Keratinocyte (primary cell): ENCODE measurements around the gene SQSTM1. TPM values are rescaled to one million over a fixed set of nuclear protein-coding genes. Genes with fewer than 3 reads are reported as not detected.

ENCODE experiments used
- DNase-seq: peaks from one replicate; pipeline ENCODE4 v3.0.0-alpha.2; 2011; ENCODE audit warnings: low read depth, missing footprints, low spot score
- FAIRE-seq: peaks from 2 replicates; lab custom pipeline; 2011; peaks lifted over from hg19 to GRCh38; lab: Jason Lieb, UNC
- H2AFZ ChIP-seq: 2 replicates; pipeline ENCODE4 v1.6.0; 2012; ENCODE audit warnings: low read length, control low read depth, inconsistent platforms; ENCODE audit not compliant: control insufficient read depth
- H3K27ac ChIP-seq: 2 replicates; pipeline ENCODE4 v1.5.1; 2011; ENCODE audit warnings: low read length; ENCODE audit not compliant: control insufficient read depth, insufficient read depth
- H3K27me3 ChIP-seq: 3 replicates; pipeline ENCODE4 v1.6.0; 2011; ENCODE audit warnings: low read length; ENCODE audit not compliant: control insufficient read depth, insufficient read depth; ENCODE audit errors: extremely low read depth
- H3K36me3 ChIP-seq, 2 experiments: 2 replicates in 1 of 2; 3 replicates in 1 of 2; pipeline ENCODE4 v1.5.1; 2011; ENCODE audit warnings: low read length in 2 of 2, mild to moderate bottlenecking in 1 of 2; ENCODE audit not compliant: control insufficient read depth in 2 of 2, insufficient read depth in 2 of 2; ENCODE audit errors: extremely low read depth in 1 of 2
- H3K4me1 ChIP-seq: 3 replicates; pipeline ENCODE4 v1.5.1; 2011; ENCODE audit warnings: low read length; ENCODE audit not compliant: control insufficient read depth, insufficient read depth; ENCODE audit errors: extremely low read depth
- H3K4me2 ChIP-seq: 3 replicates; pipeline ENCODE4 v1.6.0; 2011; ENCODE audit warnings: low read depth, low read length; ENCODE audit not compliant: control insufficient read depth, insufficient read depth; ENCODE audit errors: extremely low read depth
- H3K4me3 ChIP-seq, 3 experiments: fragments of 200-600 bp in 1 of 3; sonication (generic) in 1 of 3; 2 replicates in 2 of 3; 3 replicates in 1 of 3; pipeline ENCODE4 v1.5.1; 2011 to 2016; ENCODE audit warnings: low read length in 3 of 3, mild to moderate bottlenecking in 3 of 3, control low read depth in 2 of 3, inconsistent platforms in 1 of 3, low read depth in 1 of 3, mixed read lengths in 1 of 3, mixed run types in 1 of 3, moderate library complexity in 1 of 3; ENCODE audit not compliant: control insufficient read depth in 2 of 3, insufficient read depth in 2 of 3; ENCODE audit errors: extremely low read depth in 1 of 3
- H3K79me2 ChIP-seq: 2 replicates; pipeline ENCODE4 v1.6.0; 2012; ENCODE audit warnings: low read length; ENCODE audit not compliant: control insufficient read depth, insufficient read depth
- H3K9ac ChIP-seq: 3 replicates; pipeline ENCODE4 v1.6.0; 2011; ENCODE audit warnings: low read length; ENCODE audit not compliant: control insufficient read depth, insufficient read depth; ENCODE audit errors: extremely low read depth
- H3K9me1 ChIP-seq: 3 replicates; pipeline ENCODE4 v1.6.0; 2011; ENCODE audit warnings: low read length; ENCODE audit not compliant: control insufficient read depth, insufficient read depth; ENCODE audit errors: extremely low read depth
- H3K9me3 ChIP-seq: 2 replicates; pipeline ENCODE4 v1.5.1; 2012; ENCODE audit warnings: low read depth, low read length; ENCODE audit not compliant: control insufficient read depth
- H4K20me1 ChIP-seq: 3 replicates; pipeline ENCODE4 v1.6.0; 2011; ENCODE audit warnings: low read length; ENCODE audit not compliant: control insufficient read depth, insufficient read depth; ENCODE audit errors: extremely low read depth
- CTCF ChIP-seq, 3 experiments: IDR thresholded peaks in 1 of 3; conservative IDR thresholded peaks in 1 of 3; optimal IDR thresholded peaks in 1 of 3; 2 replicates in 2 of 3; 3 replicates in 1 of 3; pipeline versions ENCODE3 to v1.5.1; 2011; ENCODE audit warnings: low read length in 3 of 3, mild to moderate bottlenecking in 3 of 3, moderate library complexity in 2 of 3, control low read depth in 1 of 3, inconsistent platforms in 1 of 3; ENCODE audit not compliant: insufficient read depth in 2 of 3; ENCODE audit errors: extremely low read depth in 1 of 3
- EZH2 ChIP-seq: IDR thresholded peaks from one replicate; pipeline ENCODE4 v1.6.1; 2012; ENCODE audit warnings: inconsistent platforms, mild to moderate bottlenecking, low read length, moderate library complexity
- dilution Hi-C: fragments of 300-500 bp; cut with MboI; formaldehyde crosslinking; loops from one replicate; pipeline ENCODE4 v1.7.0; 2020; ENCODE audit warnings: low sequenced_read_pairs; ENCODE audit not compliant: extremely low pct_ligation_motif_present
- polyA plus RNA-seq, 5 experiments: library from polyadenylated mRNA; depleted of rRNA in 3 of 5; stranded (reverse) in 3 of 5; stranded (forward) in 1 of 5; unstranded in 1 of 5; fragments of >200 nt; gene quantifications; 1 replicate in 1 of 5; 2 replicates in 3 of 5; 3 replicates in 1 of 5; pipeline versions ENCODE4 v1.2.1 to v1.2.3, GENCODE V29; 2011 to 2012; ENCODE audit warnings: missing spikeins in 2 of 5, low read depth in 1 of 5, low replicate concordance in 1 of 5

The SQSTM1 gene
- polyA plus RNA-seq, 1 donor (not counting 4 experiments of a cell fraction or from before 2014, with no cell fraction given): 75.7 TPM

GRCh38 chr5:179874536-179875292, 54.0 kb downstream of the SQSTM1 start:
- Histone ChIP-seq H3K4me3 (no peak overlapping the region), H3K36me3 (peaks cover 22 to 50% of the 10 kb centered on the region in 2 experiments), H3K27ac (no peak overlapping the region), H2AFZ (no peak overlapping the region), H3K27me3 (no peaks in the 10 kb centered on the region), H3K79me2 (no peaks in the 10 kb centered on the region), H3K9ac (no peak overlapping the region), H3K4me1 (no peaks in the 10 kb centered on the region), H3K4me2 (no peak overlapping the region), H3K9me1 (no peaks in the 10 kb centered on the region), H3K9me3 (no peaks in the 10 kb centered on the region), H4K20me1 (no peaks in the 10 kb centered on the region)
- TF ChIP-seq EZH2 (no peak), CTCF (optimal IDR thresholded peaks at IDR 0.05 in 1 of 3, IDR thresholded peaks at IDR 0.05 in 1 of 3, conservative IDR thresholded peaks at IDR 0.05 in 1 of 3; ENCODE audit: extremely low read depth in 1 of 3, insufficient read depth in 2 of 3, low read length in 3 of 3) (no peak)
- dilution Hi-C loops: no loop called here
- no peak for DNase-seq
- FAIRE-seq: no peak

- Histone ChIP-seq H4K20me1 (no peaks in the 10 kb centered on the region), H3K4me2 (no peak overlapping the region), H3K9ac (no peak overlapping the region), H3K79me2 (no peaks in the 10 kb centered on the region), H3K27me3 (no peaks in the 10 kb centered on the region), H3K4me1 (no peaks in the 10 kb centered on the region), H2AFZ (no peak overlapping the region), H3K4me3 (no peak overlapping the region), H3K27ac (no peak overlapping the region), H3K9me1 (no peaks in the 10 kb centered on the region), H3K36me3 (peaks cover 21 to 46% of the 10 kb centered on the region in 2 experiments), H3K9me3 (no peaks in the 10 kb centered on the region)
- no peak for FAIRE-seq
- no peak for DNase-seq
- TF ChIP-seq CTCF (optimal IDR thresholded peaks at IDR 0.05 in 1 of 3, IDR thresholded peaks at IDR 0.05 in 1 of 3, conservative IDR thresholded peaks at IDR 0.05 in 1 of 3; ENCODE audit: extremely low read depth in 1 of 3, insufficient read depth in 2 of 3, low read length in 3 of 3): no peak
- no peak for TF ChIP-seq EZH2
- dilution Hi-C loops: no loop called here
Observed at GRCh38 chr5:179875741-179876609, 55.3 kb downstream of the SQSTM1 start.
